H9 (cell line): ENCODE results near the gene EDC3. TPM values are rescaled to one million over a fixed set of nuclear protein-coding genes. Genes with fewer than 3 reads are reported as not detected.
"Not testable (repeated sequence)": the region's sequence is repeated elsewhere in the genome, so short reads cannot be mapped to it uniquely, and the experiment has no call there.

Experiments
- DNase-seq: peaks from one replicate; pipeline ENCODE4 v3.0.0-alpha.2; 2017
- H2AFZ ChIP-seq: one replicate; pipeline ENCODE4 v1.6.1; 2013; ENCODE audit warnings: mild to moderate bottlenecking, low read length, control low read depth, moderate library complexity
- H2AK5ac ChIP-seq: 2 replicates; pipeline ENCODE4 v1.6.1; 2013; ENCODE audit warnings: low read length, control low read depth, mixed read lengths; ENCODE audit not compliant: insufficient read length
- H2BK120ac ChIP-seq: one replicate; pipeline ENCODE4 v1.6.1; 2013; ENCODE audit warnings: low read depth, mild to moderate bottlenecking, low read length, control low read depth, inconsistent platforms; ENCODE audit not compliant: poor library complexity, severe bottlenecking
- H2BK12ac ChIP-seq: 2 replicates; pipeline ENCODE4 v1.6.1; 2013; ENCODE audit warnings: low read length, control low read depth, mixed read lengths, low read depth; ENCODE audit not compliant: insufficient read length
- H2BK15ac ChIP-seq: 2 replicates; pipeline ENCODE4 v1.6.1; 2013; ENCODE audit warnings: low read depth, low read length, control low read depth
- H2BK20ac ChIP-seq: one replicate; pipeline ENCODE4 v1.6.1; 2013; ENCODE audit warnings: low read depth, mild to moderate bottlenecking, low read length, control low read depth, inconsistent platforms; ENCODE audit not compliant: poor library complexity, severe bottlenecking
- H2BK5ac ChIP-seq: 2 replicates; pipeline ENCODE4 v1.6.1; 2013; ENCODE audit warnings: low read length, control low read depth, mixed read lengths; ENCODE audit not compliant: insufficient read length
- H3K14ac ChIP-seq: 2 replicates; pipeline ENCODE4 v1.6.1; 2013; ENCODE audit warnings: low read length, control low read depth; ENCODE audit not compliant: insufficient read depth
- H3K18ac ChIP-seq: 2 replicates; pipeline ENCODE4 v1.6.1; 2013; ENCODE audit warnings: low read depth, mild to moderate bottlenecking, mixed read lengths, low read length, control low read depth; ENCODE audit not compliant: insufficient read length
- H3K23ac ChIP-seq: 2 replicates; pipeline ENCODE4 v1.6.1; 2013; ENCODE audit warnings: low read length, control low read depth, mixed read lengths, low read depth; ENCODE audit not compliant: insufficient read length
- H3K23me2 ChIP-seq: 2 replicates; pipeline ENCODE4 v1.6.1; 2013; ENCODE audit warnings: low read depth, mild to moderate bottlenecking, mixed read lengths, low read length, control low read depth; ENCODE audit not compliant: insufficient read length, poor library complexity, severe bottlenecking
- H3K27ac ChIP-seq: 2 replicates; pipeline ENCODE4 v1.5.1; 2013; ENCODE audit warnings: low read length, control low read depth, mixed read lengths, low read depth; ENCODE audit not compliant: insufficient read length
- H3K27me3 ChIP-seq: 2 replicates; pipeline ENCODE4 v1.6.1; 2013; ENCODE audit warnings: low read length, control low read depth, inconsistent platforms; ENCODE audit not compliant: insufficient read depth
- H3K4ac ChIP-seq: 2 replicates; pipeline ENCODE4 v1.6.1; 2013; ENCODE audit warnings: low read depth, mild to moderate bottlenecking, control low read depth, inconsistent platforms, low read length, moderate library complexity
- H3K4me1 ChIP-seq: 2 replicates; pipeline ENCODE4 v1.6.1; 2013; ENCODE audit warnings: low read length, control low read depth, inconsistent platforms; ENCODE audit not compliant: insufficient read depth
- H3K4me2 ChIP-seq: 2 replicates; pipeline ENCODE4 v1.6.1; 2013; ENCODE audit warnings: low read length, control low read depth, mixed read lengths; ENCODE audit not compliant: insufficient read length, insufficient read depth
- H3K56ac ChIP-seq: 2 replicates; pipeline ENCODE4 v1.6.1; 2013; ENCODE audit warnings: low read depth, mild to moderate bottlenecking, mixed read lengths, low read length, control low read depth; ENCODE audit not compliant: insufficient read length
- H3K79me1 ChIP-seq: 2 replicates; pipeline ENCODE4 v1.6.1; 2013; ENCODE audit warnings: low read depth, mild to moderate bottlenecking, moderate library complexity, low read length, control low read depth, inconsistent platforms; ENCODE audit not compliant: insufficient read depth, poor library complexity, severe bottlenecking
- H3K79me2 ChIP-seq: 2 replicates; pipeline ENCODE4 v1.6.1; 2013; ENCODE audit warnings: low read length, control low read depth, inconsistent platforms; ENCODE audit not compliant: insufficient read depth
- H3K9ac ChIP-seq: 2 replicates; pipeline ENCODE4 v1.6.1; 2013; ENCODE audit warnings: low read length, control low read depth, mixed read lengths; ENCODE audit not compliant: insufficient read length; ENCODE audit errors: extremely low read depth
- H3K9me3 ChIP-seq: one replicate; pipeline ENCODE4 v1.6.1; 2013; ENCODE audit warnings: low read depth, low read length, inconsistent platforms; ENCODE audit not compliant: control insufficient read depth
- H3T11ph ChIP-seq: one replicate; pipeline ENCODE4 v1.6.1; 2013; ENCODE audit warnings: mild to moderate bottlenecking, low read length, control low read depth, inconsistent platforms
- H4K20me1 ChIP-seq: one replicate; pipeline ENCODE4 v1.6.1; 2013; ENCODE audit not compliant: control insufficient read depth, insufficient read length, insufficient read depth
- H4K5ac ChIP-seq: 2 replicates; pipeline ENCODE4 v1.6.1; 2013; ENCODE audit warnings: low read depth, mild to moderate bottlenecking, mixed read lengths, low read length, control low read depth; ENCODE audit not compliant: insufficient read length
- H4K8ac ChIP-seq: replicated peaks from 2 replicates; pipeline ENCODE4 v1.6.1; 2013; ENCODE audit warnings: low read length, control low read depth, mixed read lengths, low read depth; ENCODE audit not compliant: insufficient read length
- H4K91ac ChIP-seq: 2 replicates; pipeline ENCODE4 v1.6.1; 2013; ENCODE audit warnings: low read depth, mild to moderate bottlenecking, moderate library complexity, mixed read lengths, low read length, control low read depth; ENCODE audit not compliant: insufficient read length
- H3K27ac Mint-ChIP-seq, 3 experiments: 2 replicates in 2 of 3; 3 replicates in 1 of 3; pipeline ENCODE4 v1.8.0; 2020 to 2021; ENCODE audit warnings: mixed read lengths in 3 of 3, mild to moderate bottlenecking in 1 of 3, moderate library complexity in 1 of 3
- H3K27me3 Mint-ChIP-seq: 2 replicates; pipeline ENCODE4 v1.8.0; 2021; ENCODE audit warnings: low read depth, mild to moderate bottlenecking, moderate library complexity, mixed read lengths
- H3K36me3 Mint-ChIP-seq, 3 experiments: 2 replicates in 2 of 3; 3 replicates in 1 of 3; pipeline ENCODE4 v1.8.0; 2020 to 2021; ENCODE audit warnings: low read depth in 3 of 3, mixed read lengths in 3 of 3; ENCODE audit not compliant: insufficient read depth in 1 of 3
- H3K4me1 Mint-ChIP-seq, 2 experiments: 2 replicates each; pipeline ENCODE4 v1.8.0; 2020; ENCODE audit warnings: mixed read lengths in 2 of 2
- H3K4me3 Mint-ChIP-seq, 2 experiments: 2 replicates in 1 of 2; 3 replicates in 1 of 2; pipeline ENCODE4 v1.8.0; 2020 to 2021; ENCODE audit warnings: mild to moderate bottlenecking in 2 of 2, mixed read lengths in 2 of 2, moderate library complexity in 1 of 2
- H3K9me3 Mint-ChIP-seq, 2 experiments: 2 replicates in 1 of 2; 3 replicates in 1 of 2; pipeline ENCODE4 v1.8.0; 2020; ENCODE audit warnings: mild to moderate bottlenecking in 2 of 2, mixed read lengths in 2 of 2, moderate library complexity in 1 of 2
- CTCF ChIP-seq: fragments of 200-600 bp; sonication (generic); conservative IDR thresholded peaks from 3 replicates; pipeline ENCODE4 v1.8.0; 2021; ENCODE audit warnings: antibody characterized with exemption, mild to moderate bottlenecking
- WGBS: extraction: QIAGEN DNeasy Blood & Tissue Kit; methylation state at CpG from one replicate; pipeline ENCODE4 v1.1.7; 2013; ENCODE audit warnings: missing lambda C conversion rate, low lambda C conversion rate, mixed read lengths; ENCODE audit not compliant: insufficient read length; ENCODE audit errors: extremely low coverage; 5-methylcytosine and 5-hydroxymethylcytosine counted together
- total RNA-seq: library from RNA; stranded (reverse); gene quantifications from 2 replicates; pipeline ENCODE4 v1.2.1, GENCODE V29; 2021

The EDC3 gene
- total RNA-seq, 1 experiment from 2014 or later = 60.5 TPM

- Histone ChIP-seq H3K9ac (no peak overlapping the region), H3K27ac (no peak overlapping the region), H2BK120ac (no peak overlapping the region), H4K8ac (no peak overlapping the region), H3K79me1 (peaks cover 3% of the 10 kb centered on the region), H2BK15ac (no peak overlapping the region), H3K4me2 (no peak overlapping the region), H3T11ph (no peak overlapping the region), H2BK12ac (no peak overlapping the region), H3K4ac (no peak overlapping the region), H3K23me2 (no peaks in the 10 kb centered on the region), H3K14ac (no peak overlapping the region), H3K18ac (no peak overlapping the region), H2AK5ac (no peak overlapping the region), H2AFZ (no peak overlapping the region), H3K9me3 (no peaks in the 10 kb centered on the region), H3K27me3 (no peaks in the 10 kb centered on the region), H2BK5ac (no peak overlapping the region), H4K20me1 (no peaks in the 10 kb centered on the region), H4K91ac (no peak overlapping the region), H3K4me1 (no peaks in the 10 kb centered on the region), H2BK20ac (no peak overlapping the region), H4K5ac (no peak overlapping the region), H3K79me2 (peaks cover 2% of the 10 kb centered on the region; the same call in 1 of the 2 replicates), H3K23ac (no peak overlapping the region), H3K56ac (no peak overlapping the region)
- TF ChIP-seq CTCF = no peak
- H3K27ac Mint-ChIP-seq = no peak overlapping the region; a peak in 1 of 7 replicates
- H3K36me3 Mint-ChIP-seq = peaks cover 0 to 4% (median 0%) of the 10 kb centered on the region in 3 experiments; a peak in 4 of 7 replicates
- H3K4me1 Mint-ChIP-seq = peaks cover 4% of the 10 kb centered on the region in 2 experiments; a peak in 2 of 4 replicates
- DNase-seq = no peak
- no peaks in the 10 kb centered on the region for H3K9me3 Mint-ChIP-seq
- WGBS = no CpG with 5 or more reads among the region's 4 CpGs
- no peaks in the 10 kb centered on the region for H3K27me3 Mint-ChIP-seq
- no peak overlapping the region for H3K4me3 Mint-ChIP-seq
Measured at GRCh38 chr15:74662064-74662860, 33.6 kb downstream of the EDC3 start.

GRCh38 chr15:74661280-74661679 lies 34.5 kb downstream of the EDC3 start:
- not testable (repeated sequence) for H3K79me2 ChIP-seq, H3K18ac ChIP-seq

More at GRCh38 chr15:74661280-74661679, 34.5 kb downstream of the EDC3 start:
- H4K20me1 ChIP-seq, H2AFZ ChIP-seq, H2BK15ac ChIP-seq, H2BK120ac ChIP-seq, H4K8ac ChIP-seq, H3K36me3 Mint-ChIP-seq, DNase-seq, H2AK5ac ChIP-seq, H2BK20ac ChIP-seq, H3K4ac ChIP-seq, H4K91ac ChIP-seq, H3K4me1 ChIP-seq, H3K27ac ChIP-seq, H3K9me3 ChIP-seq, H3K4me3 Mint-ChIP-seq, H2BK12ac ChIP-seq, H4K5ac ChIP-seq, H3T11ph ChIP-seq, H3K9me3 Mint-ChIP-seq, H3K79me1 ChIP-seq, H3K9ac ChIP-seq, H2BK5ac ChIP-seq, H3K27me3 ChIP-seq, H3K27me3 Mint-ChIP-seq, H3K56ac ChIP-seq, H3K23me2 ChIP-seq, H3K4me2 ChIP-seq, H3K4me1 Mint-ChIP-seq, H3K27ac Mint-ChIP-seq, H3K23ac ChIP-seq, H3K14ac ChIP-seq: not testable (repeated sequence)
- WGBS = no CpG with 5 or more reads among the region's 8 CpGs
